ENCODE results near the gene ARSB. TPM values are rescaled to one million over a fixed set of nuclear protein-coding genes. Genes with fewer than 3 reads are reported as not detected.

ARSB gene
- total and polyA plus RNA-seq, 2 donors (not counting 1 experiment from before 2014, with no cell fraction given) = 4.6 to 9.8 TPM

DNA sequence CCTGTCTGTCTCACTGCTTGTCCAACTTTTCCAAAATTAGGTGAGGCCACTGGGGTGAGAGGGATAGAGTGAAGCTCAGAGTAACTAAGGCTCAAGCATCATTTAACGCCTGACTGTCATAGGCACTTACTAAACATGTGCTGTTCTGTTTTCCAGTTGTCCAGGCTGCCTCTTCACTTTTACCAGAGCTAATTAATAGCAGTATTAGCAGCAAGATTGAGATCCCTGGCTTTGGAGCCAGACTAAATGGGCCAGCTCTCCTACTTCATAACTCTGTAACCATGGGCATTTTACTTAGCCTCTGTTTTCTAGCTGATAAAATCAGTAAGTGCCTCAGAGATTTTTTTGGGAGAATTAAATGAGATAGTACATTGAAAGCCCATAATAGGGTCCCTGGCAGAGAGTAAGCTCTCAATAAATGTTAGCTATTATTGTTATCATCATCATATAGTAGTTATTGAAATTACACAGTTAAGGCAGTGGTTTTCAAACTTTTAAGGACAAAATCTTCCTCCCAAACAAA is 190.4 kb downstream of the ARSB start:
- no peaks in the 10 kb centered on the region for H3K27me3 ChIP-seq (replicated peaks in 1 of 4; ENCODE audit: control extremely low read depth in 1 of 4, control insufficient read depth in 3 of 4, insufficient read depth in 4 of 4, low read length in 3 of 4)
- no peak overlapping the region for H3K4me3 ChIP-seq (ENCODE audit: control extremely low read depth in 1 of 5, extremely low read depth in 1 of 5, insufficient read depth in 1 of 5, low read depth in 2 of 5, low read length in 4 of 5)
- H3K4me2 ChIP-seq (replicated peaks; ENCODE audit: low read depth, low read length, poor library complexity, severe bottlenecking) = no peak overlapping the region
- Mint-ChIP-seq H3K9me3 (ENCODE audit: insufficient read depth) (no peaks in the 10 kb centered on the region), H3K4me3 (no peak overlapping the region), H3K4me1 (peaks cover 71% of the 10 kb centered on the region), H3K27me3 (no peaks in the 10 kb centered on the region), H3K27ac (no peak overlapping the region)
- CTCF ChIA-PET = interaction anchor here (1.3 kb wide), 1 partner anchor 67 kb away, joined by 3 read pairs; no protein-coding TSS in a partner anchor
- H3K36me3 ChIP-seq (replicated peaks in 1 of 2; ENCODE audit: control extremely low read depth in 1 of 2, control insufficient read depth in 1 of 2, extremely low read depth in 1 of 2, insufficient read depth in 2 of 2, low read length in 1 of 2) = no peaks in the 10 kb centered on the region
- H3K4me1 ChIP-seq (ENCODE audit: control insufficient read depth in 2 of 2, insufficient read depth in 2 of 2, low read length in 2 of 2) = peaks cover 30 to 33% of the 10 kb centered on the region in 2 donors
- no peaks in the 10 kb centered on the region for H4K20me1 ChIP-seq (ENCODE audit: control insufficient read depth, insufficient read depth, low read length, poor library complexity, severe bottlenecking)
- no peak overlapping the region for H2AFZ ChIP-seq (ENCODE audit: insufficient read depth, low read depth, low read length, poor library complexity, severe bottlenecking)
- intact Hi-C loops (cut with micrococcal nuclease) = loop anchor here (5.0 kb wide), 1 partner anchor 33 kb away; no protein-coding TSS in a partner anchor
- no peaks in the 10 kb centered on the region for H3K79me2 ChIP-seq (ENCODE audit: control insufficient read depth, insufficient read depth, low read length)
- H3K27ac ChIP-seq (ENCODE audit: low read length in 2 of 2) = no peak overlapping the region
- WGBS (ENCODE audit: insufficient coverage) = 100% methylated on average over 1 of the region's 1 CpG
- H3K9me3 ChIP-seq (ENCODE audit: control extremely low read depth in 1 of 3, control insufficient read depth in 2 of 3, insufficient read depth in 1 of 3, low read length in 2 of 3) = peaks cover 0 to 12% (median 0%) of the 10 kb centered on the region in 3 donors
- ATAC-seq (ENCODE audit: low read depth) (no peak), DNase-seq (no peak)
- POLR2A ChIA-PET = no interaction called here
- no peak for TF ChIP-seq EZH2 (IDR thresholded peaks at IDR 0.05; ENCODE audit: borderline replicate concordance, insufficient read depth, low read depth, low read length, poor library complexity, severe bottlenecking)
- TF ChIP-seq, protein P1, sequence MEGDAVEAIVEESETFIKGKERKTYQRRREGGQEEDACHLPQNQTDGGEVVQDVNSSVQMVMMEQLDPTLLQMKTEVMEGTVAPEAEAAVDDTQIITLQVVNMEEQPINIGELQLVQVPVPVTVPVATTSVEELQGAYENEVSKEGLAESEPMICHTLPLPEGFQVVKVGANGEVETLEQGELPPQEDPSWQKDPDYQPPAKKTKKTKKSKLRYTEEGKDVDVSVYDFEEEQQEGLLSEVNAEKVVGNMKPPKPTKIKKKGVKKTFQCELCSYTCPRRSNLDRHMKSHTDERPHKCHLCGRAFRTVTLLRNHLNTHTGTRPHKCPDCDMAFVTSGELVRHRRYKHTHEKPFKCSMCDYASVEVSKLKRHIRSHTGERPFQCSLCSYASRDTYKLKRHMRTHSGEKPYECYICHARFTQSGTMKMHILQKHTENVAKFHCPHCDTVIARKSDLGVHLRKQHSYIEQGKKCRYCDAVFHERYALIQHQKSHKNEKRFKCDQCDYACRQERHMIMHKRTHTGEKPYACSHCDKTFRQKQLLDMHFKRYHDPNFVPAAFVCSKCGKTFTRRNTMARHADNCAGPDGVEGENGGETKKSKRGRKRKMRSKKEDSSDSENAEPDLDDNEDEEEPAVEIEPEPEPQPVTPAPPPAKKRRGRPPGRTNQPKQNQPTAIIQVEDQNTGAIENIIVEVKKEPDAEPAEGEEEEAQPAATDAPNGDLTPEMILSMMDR (IDR thresholded peaks at IDR 0.05) = no peak
- H3K9ac ChIP-seq (ENCODE audit: low read length) = no peak overlapping the region

DNA sequence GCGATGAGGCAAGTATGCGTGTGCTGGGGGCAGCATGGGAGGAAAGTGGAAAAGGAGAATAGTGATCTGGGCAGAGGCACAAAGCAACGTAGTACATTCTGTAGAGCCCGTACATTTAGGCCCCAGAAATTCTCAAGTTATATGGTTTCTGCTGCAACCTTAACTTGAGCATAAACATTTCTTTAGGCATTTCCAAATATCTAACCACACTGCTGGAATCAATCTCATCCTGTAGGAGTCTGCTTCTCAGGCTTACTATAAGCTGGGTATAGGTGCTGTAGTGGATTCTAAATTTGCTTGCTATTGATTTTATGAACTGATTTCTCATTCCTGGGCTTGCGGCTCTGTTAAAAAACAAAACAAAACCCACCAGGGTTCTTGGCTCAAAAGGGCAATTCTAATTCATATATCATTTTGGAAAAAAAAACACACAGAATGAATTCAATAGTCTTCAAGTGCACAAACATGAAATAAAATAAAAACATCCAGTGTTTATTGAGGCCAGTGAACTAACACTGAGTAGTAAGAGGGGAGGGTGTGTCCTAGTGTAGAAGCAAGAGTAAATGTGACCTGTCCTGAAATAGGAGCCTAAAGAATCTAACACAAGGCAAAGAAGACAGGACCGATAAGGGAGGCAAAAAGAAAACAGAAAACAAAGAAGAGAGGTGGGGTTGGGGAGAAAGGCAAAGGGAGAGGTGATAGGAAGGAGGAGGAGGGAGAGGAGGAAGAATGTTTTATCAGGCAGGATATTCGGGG is 191.0 kb downstream of the ARSB start:
- Histone ChIP-seq H2AFZ (ENCODE audit: insufficient read depth, low read depth, low read length, poor library complexity, severe bottlenecking) (no peak overlapping the region), H3K36me3 (replicated peaks in 1 of 2; ENCODE audit: control extremely low read depth in 1 of 2, control insufficient read depth in 1 of 2, extremely low read depth in 1 of 2, insufficient read depth in 2 of 2, low read length in 1 of 2) (no peaks in the 10 kb centered on the region), H3K4me2 (replicated peaks; ENCODE audit: low read depth, low read length, poor library complexity, severe bottlenecking) (no peak overlapping the region), H3K9me3 (ENCODE audit: control extremely low read depth in 1 of 3, control insufficient read depth in 2 of 3, insufficient read depth in 1 of 3, low read length in 2 of 3) (peaks cover 0 to 12% (median 0%) of the 10 kb centered on the region in 3 donors), H3K9ac (ENCODE audit: low read length) (no peak overlapping the region), H4K20me1 (ENCODE audit: control insufficient read depth, insufficient read depth, low read length, poor library complexity, severe bottlenecking) (no peaks in the 10 kb centered on the region), H3K4me3 (ENCODE audit: control extremely low read depth in 1 of 5, extremely low read depth in 1 of 5, insufficient read depth in 1 of 5, low read depth in 2 of 5, low read length in 4 of 5) (no peak overlapping the region), H3K79me2 (ENCODE audit: control insufficient read depth, insufficient read depth, low read length) (no peaks in the 10 kb centered on the region), H3K27me3 (replicated peaks in 1 of 4; ENCODE audit: control extremely low read depth in 1 of 4, control insufficient read depth in 3 of 4, insufficient read depth in 4 of 4, low read length in 3 of 4) (no peaks in the 10 kb centered on the region), H3K4me1 (ENCODE audit: control insufficient read depth in 2 of 2, insufficient read depth in 2 of 2, low read length in 2 of 2) (peaks cover 30 to 33% of the 10 kb centered on the region in 2 donors), H3K27ac (ENCODE audit: low read length in 2 of 2) (no peak overlapping the region)
- Mint-ChIP-seq H3K27me3 (no peaks in the 10 kb centered on the region), H3K9me3 (ENCODE audit: insufficient read depth) (no peaks in the 10 kb centered on the region), H3K4me1 (peaks cover 66% of the 10 kb centered on the region), H3K27ac (no peak overlapping the region), H3K4me3 (no peak overlapping the region)
- no peak for DNase-seq
- ChIA-PET POLR2A (no interaction called here), CTCF (interaction anchor here (0.6 to 1.0 kb wide), 2 partner anchors 13 to 261 kb away, joined by 3 read pairs; no protein-coding TSS in a partner anchor)
- intact Hi-C loops (cut with micrococcal nuclease) = loop anchor here (5.0 kb wide), 1 partner anchor 33 kb away; no protein-coding TSS in a partner anchor
- ATAC-seq (ENCODE audit: low read depth) = no peak
- WGBS (ENCODE audit: insufficient coverage) = 100% methylated on average over 3 of the region's 7 CpGs
- TF ChIP-seq, protein P1 (IDR thresholded peaks at IDR 0.05) = no peak
- no peak for TF ChIP-seq EZH2 (IDR thresholded peaks at IDR 0.05; ENCODE audit: borderline replicate concordance, insufficient read depth, low read depth, low read length, poor library complexity, severe bottlenecking)
